ENCODE data around the gene TYSND1. TPM values are rescaled to one million over a fixed set of nuclear protein-coding genes. Genes with fewer than 3 reads are reported as not detected.

The TYSND1 gene
- total RNA-seq, 1 donor from 2014 or later: 22.0 TPM

DNA sequence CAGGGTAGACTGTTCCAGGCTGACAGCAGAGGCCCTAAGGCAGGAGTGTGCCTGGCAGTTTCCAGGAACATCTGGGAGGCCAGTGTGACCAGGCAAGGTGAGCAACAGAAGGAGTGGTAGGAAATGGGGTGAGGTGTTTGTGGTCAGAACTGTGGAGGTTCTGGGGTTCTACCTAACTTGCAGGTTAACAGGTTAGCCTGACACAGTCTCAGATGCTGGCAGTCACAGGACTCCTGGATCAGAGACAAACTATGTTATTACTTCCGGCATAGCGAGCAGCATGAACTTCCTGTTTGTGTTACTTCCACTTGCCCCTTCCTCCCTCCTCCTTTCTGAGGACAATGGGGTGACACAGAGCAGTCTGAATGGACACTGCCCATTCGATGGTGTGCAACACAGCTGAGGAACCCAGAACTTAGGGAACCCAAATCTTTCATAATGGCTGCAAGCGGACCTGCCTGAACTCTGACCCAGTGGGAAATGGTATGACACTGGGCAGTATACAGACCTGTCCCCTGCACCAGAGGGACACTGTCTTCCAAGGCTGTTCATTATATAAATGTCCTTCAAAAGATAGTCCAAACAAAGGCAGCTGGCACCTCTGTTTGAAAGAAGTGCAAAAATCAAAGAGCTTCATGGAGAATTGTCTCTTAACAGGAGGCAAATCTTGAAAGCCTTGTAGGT is 27.7 kb upstream of the TYSND1 start:
- ChIA-PET POLR2A (no interaction called here), CTCF (interaction anchor here (0.9 kb wide), 1 partner anchor 190 kb away, joined by 3 read pairs; no protein-coding TSS in a partner anchor)
- DNase-seq (no peak), ATAC-seq (ENCODE audit: low read depth) (no peak)
- Mint-ChIP-seq H3K36me3 (ENCODE audit: low read depth) (peaks cover 5% of the 10 kb centered on the region), H3K27ac (peak overlapping the region; percentile 47), H3K4me1 (peaks cover 13% of the 10 kb centered on the region), H3K9me3 (no peaks in the 10 kb centered on the region), H3K27me3 (peaks cover 4% of the 10 kb centered on the region), H3K4me3 (no peak overlapping the region)
- TF ChIP-seq, protein P1, sequence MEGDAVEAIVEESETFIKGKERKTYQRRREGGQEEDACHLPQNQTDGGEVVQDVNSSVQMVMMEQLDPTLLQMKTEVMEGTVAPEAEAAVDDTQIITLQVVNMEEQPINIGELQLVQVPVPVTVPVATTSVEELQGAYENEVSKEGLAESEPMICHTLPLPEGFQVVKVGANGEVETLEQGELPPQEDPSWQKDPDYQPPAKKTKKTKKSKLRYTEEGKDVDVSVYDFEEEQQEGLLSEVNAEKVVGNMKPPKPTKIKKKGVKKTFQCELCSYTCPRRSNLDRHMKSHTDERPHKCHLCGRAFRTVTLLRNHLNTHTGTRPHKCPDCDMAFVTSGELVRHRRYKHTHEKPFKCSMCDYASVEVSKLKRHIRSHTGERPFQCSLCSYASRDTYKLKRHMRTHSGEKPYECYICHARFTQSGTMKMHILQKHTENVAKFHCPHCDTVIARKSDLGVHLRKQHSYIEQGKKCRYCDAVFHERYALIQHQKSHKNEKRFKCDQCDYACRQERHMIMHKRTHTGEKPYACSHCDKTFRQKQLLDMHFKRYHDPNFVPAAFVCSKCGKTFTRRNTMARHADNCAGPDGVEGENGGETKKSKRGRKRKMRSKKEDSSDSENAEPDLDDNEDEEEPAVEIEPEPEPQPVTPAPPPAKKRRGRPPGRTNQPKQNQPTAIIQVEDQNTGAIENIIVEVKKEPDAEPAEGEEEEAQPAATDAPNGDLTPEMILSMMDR (IDR thresholded peaks at IDR 0.05): no peak
- intact Hi-C loops (cut with micrococcal nuclease): loop anchor here (5.0 kb wide), 3 partner anchors 42 to 857 kb away; partner anchors contain the start of genes AIFM2 and SGPL1

DNA sequence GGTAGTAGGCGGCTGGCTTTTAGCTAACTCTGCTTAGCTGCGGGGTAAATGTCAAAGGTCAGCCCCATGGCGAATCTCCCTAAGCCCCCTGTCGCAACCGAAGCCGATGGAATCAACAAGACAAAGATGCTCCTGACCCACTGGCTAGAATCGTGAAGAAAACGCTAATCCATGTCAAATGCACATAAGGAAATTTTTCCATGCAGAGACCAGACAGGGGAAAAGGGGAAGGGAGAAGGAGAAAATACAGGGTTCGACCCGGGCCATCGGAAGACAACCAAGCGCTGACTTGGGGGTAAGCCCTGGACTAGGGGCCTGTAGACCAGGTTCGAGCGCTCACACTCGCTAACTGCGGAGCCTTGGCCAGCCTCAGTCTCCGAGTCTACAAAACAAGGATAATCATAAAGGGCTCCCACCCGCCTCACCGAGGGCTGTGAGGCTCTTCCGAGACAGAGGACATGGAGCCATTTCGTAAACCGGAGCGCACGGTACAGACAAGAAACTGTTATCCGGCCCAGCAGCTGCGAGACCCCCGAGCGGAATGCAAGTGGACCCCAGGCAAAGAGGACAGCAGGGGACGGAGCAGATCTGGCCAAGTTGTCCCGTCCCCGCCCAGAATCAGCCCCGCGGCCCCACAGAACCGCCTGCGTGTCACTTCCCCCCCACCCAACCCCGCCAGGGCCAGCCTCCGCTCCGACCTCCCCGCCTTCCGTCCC is 23.3 kb upstream of the TYSND1 start:
- Mint-ChIP-seq H3K27ac (peak overlapping the region; percentile 93), H3K4me1 (peaks cover 43% of the 10 kb centered on the region), H3K4me3 (peak overlapping the region; percentile 94), H3K9me3 (no peaks in the 10 kb centered on the region), H3K27me3 (no peaks in the 10 kb centered on the region), H3K36me3 (ENCODE audit: low read depth) (peaks cover 28% of the 10 kb centered on the region)
- ChIA-PET POLR2A (interaction anchor here (0.6 to 5.2 kb wide), 14 partner anchors 8 to 1838 kb away, joined by 3 to 106 read pairs (median 5); partner anchors contain the start of genes EIF4EBP2, HNRNPH3, PPA1 and TYSND1), CTCF (interaction anchor here (0.8 to 1.7 kb wide), 2 partner anchors 24 to 64 kb away, joined by 3 to 17 read pairs; partner anchors contain the start of genes PPA1 and TYSND1)
- TF ChIP-seq, protein P1 (IDR thresholded peaks at IDR 0.05): no peak
- no peak for DNase-seq
- intact Hi-C loops (cut with micrococcal nuclease): loop anchor here (1.0 to 5.0 kb wide), 7 partner anchors 24 to 853 kb away; partner anchors contain the start of genes AIFM2, EIF4EBP2, PPA1 and SGPL1
- ATAC-seq (ENCODE audit: low read depth): peak; percentile 29

DNA sequence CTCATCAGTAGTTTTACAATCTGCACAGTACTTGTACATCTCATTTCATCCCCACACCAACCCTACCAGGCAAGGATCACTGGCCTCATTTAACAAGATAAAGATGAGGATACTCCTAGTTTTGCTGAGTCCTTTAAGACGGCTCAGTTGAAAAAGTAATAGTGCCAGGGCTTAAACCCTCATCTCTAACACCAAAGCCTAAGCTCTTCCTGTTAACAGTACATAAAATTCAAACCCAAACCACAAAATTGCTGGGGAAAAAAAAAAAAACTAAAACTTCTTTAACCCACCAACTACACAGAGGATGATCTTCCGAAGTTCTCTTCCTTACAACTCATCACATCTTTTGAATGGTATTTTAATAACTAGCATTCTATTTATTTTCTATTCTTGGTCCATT is 22.5 kb upstream of the TYSND1 start:
- H3K36me3 Mint-ChIP-seq (ENCODE audit: low read depth): peaks cover 31% of the 10 kb centered on the region
- peaks cover 46% of the 10 kb centered on the region for H3K4me1 Mint-ChIP-seq
- TF ChIP-seq, protein P1 (IDR thresholded peaks at IDR 0.05): no peak
- H3K9me3 Mint-ChIP-seq: no peaks in the 10 kb centered on the region
- ATAC-seq (ENCODE audit: low read depth) (no peak), DNase-seq (no peak)
- ChIA-PET CTCF (interaction anchor here (0.7 kb wide), 1 partner anchor 22 kb away, joined by 3 read pairs; the partner anchor contains the start of gene TYSND1), POLR2A (interaction anchor here (0.6 to 5.2 kb wide), 2 partner anchors 24 to 237 kb away, joined by 3 to 106 read pairs; partner anchors contain the start of gene TYSND1)
- H3K4me3 Mint-ChIP-seq: peak overlapping the region; percentile 94
- peak overlapping the region; percentile 93 for H3K27ac Mint-ChIP-seq
- no peaks in the 10 kb centered on the region for H3K27me3 Mint-ChIP-seq
- intact Hi-C loops (cut with micrococcal nuclease): no loop called here

DNA sequence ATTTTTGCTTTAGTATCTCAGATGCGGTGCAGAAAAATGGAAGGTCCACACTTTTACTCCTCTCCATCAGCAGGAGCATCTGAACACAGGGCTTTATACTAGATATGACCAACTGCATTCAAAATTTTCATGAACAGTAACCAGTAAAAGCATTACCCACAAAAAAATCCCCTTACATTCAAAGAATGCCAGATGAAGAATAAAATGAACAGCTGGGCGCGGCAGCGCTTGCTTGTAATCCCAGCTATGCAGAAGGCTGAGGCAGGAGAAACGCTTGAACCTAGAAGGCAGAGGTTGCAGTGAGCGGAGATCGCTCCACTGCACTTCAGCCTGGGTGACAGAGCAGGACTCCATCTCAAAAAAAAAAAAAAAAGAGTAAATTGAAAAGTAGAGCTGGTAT is 20.7 kb upstream of the TYSND1 start:
- intact Hi-C loops (cut with micrococcal nuclease): no loop called here
- no peaks in the 10 kb centered on the region for H3K27me3 Mint-ChIP-seq
- TF ChIP-seq, protein P1 (IDR thresholded peaks at IDR 0.05): no peak
- no peaks in the 10 kb centered on the region for H3K9me3 Mint-ChIP-seq
- H3K36me3 Mint-ChIP-seq (ENCODE audit: low read depth): peaks cover 41% of the 10 kb centered on the region
- CTCF ChIA-PET: interaction anchor here (1.3 kb wide), 1 partner anchor 20 kb away, joined by 4 read pairs; the partner anchor contains the start of gene TYSND1
- no peak for ATAC-seq (ENCODE audit: low read depth)
- no peak overlapping the region for H3K27ac Mint-ChIP-seq
- H3K4me3 Mint-ChIP-seq: peak overlapping the region; percentile 4
- POLR2A ChIA-PET: interaction anchor here (0.7 to 5.2 kb wide), 2 partner anchors 22 to 39 kb away, joined by 3 to 106 read pairs; partner anchors contain the start of gene TYSND1
- no peak for DNase-seq
- H3K4me1 Mint-ChIP-seq: peaks cover 60% of the 10 kb centered on the region

Data from activated B cell treated with CpG ODN at 0.5 μM for 24 hours (primary cell).